Rectal smooth muscle tissue (tissue), 1 donor: ENCODE measurements around the gene SPINK4.

Experiments
- H3K27ac ChIP-seq: one replicate; pipeline ENCODE4 v1.7.0; 2013; ENCODE audit warnings: low read depth, low read length, inconsistent platforms
- H3K27me3 ChIP-seq: one replicate; pipeline ENCODE4 v1.7.0; 2013; ENCODE audit warnings: low read length; ENCODE audit not compliant: control insufficient read depth, insufficient read depth
- H3K36me3 ChIP-seq: one replicate; pipeline ENCODE4 v1.7.0; 2013; ENCODE audit warnings: low read length; ENCODE audit not compliant: control insufficient read depth, insufficient read depth
- H3K4me1 ChIP-seq: one replicate; pipeline ENCODE4 v1.7.0; 2013; ENCODE audit warnings: low read length; ENCODE audit not compliant: control insufficient read depth, insufficient read depth
- H3K4me3 ChIP-seq: one replicate; pipeline ENCODE4 v1.7.0; 2013; ENCODE audit warnings: low read length
- H3K9ac ChIP-seq: one replicate; pipeline ENCODE4 v1.7.0; 2013; ENCODE audit warnings: low read length

SPINK4 gene

GRCh38 chr9:33290247-33291030, 50.5 kb downstream of the SPINK4 start, which contains the start of gene NFX1:
Gene NFX1, plus strand, starts transcription at chr9:33290516. Its CDS starts 57 bp downstream, at chr9:33290573.
- Histone ChIP-seq H3K4me3 (peak within 1 kb of the TSS; percentile 96), H3K27ac (peak within 1 kb of the TSS; percentile 100), H3K36me3 (peaks cover 8% of the 10 kb centered on the region), H3K27me3 (no peaks in the 10 kb centered on the region), H3K9ac (peak within 1 kb of the TSS; percentile 99), H3K4me1 (peaks cover 7% of the 10 kb centered on the region)

DNA sequence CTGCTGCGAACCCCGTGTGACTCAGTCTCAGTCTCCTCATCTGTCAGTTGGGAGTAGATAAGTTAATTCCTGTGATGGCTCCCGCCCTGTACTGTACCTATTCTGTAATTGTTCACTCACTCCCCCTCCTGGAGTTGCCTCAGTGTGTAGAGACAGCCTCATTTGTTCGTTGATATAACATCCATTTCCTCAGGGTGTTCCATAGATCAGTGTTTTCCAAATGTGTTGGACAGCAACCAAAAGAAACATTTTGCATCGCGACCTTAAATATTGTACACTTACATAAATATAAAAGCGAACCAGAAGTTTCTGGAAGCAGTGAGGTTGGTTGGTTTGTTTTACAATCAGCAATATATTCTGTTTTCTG, 51.0 kb downstream of the SPINK4 start:
- H3K36me3 ChIP-seq = peaks cover 12% of the 10 kb centered on the region
- H3K27ac ChIP-seq = peak overlapping the region; percentile 100
- H3K27me3 ChIP-seq = no peaks in the 10 kb centered on the region
- H3K9ac ChIP-seq = peak overlapping the region; percentile 99
- H3K4me1 ChIP-seq = peaks cover 7% of the 10 kb centered on the region
- H3K4me3 ChIP-seq = peak overlapping the region; percentile 96

DNA sequence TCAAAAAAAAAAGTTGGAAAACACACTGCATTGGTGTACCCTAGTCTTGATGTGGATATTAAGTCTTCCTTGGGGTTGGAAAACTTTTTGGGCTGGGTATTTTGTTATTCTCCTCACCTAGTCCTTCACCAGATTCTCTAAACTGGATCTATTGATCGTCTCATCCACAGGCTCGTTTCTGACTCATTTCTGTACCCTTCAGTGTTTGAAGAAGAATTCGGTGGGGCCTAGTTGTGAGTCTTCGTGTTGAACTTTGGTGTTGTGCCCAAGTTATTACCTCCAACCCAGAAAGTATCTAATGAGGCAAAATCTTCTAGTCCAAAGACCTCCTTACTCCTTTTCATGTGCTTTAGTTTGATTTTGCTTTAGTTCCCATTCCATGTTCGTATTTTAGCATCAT, 51.9 kb downstream of the SPINK4 start:
- Histone ChIP-seq H3K9ac (no peak overlapping the region), H3K4me3 (no peak overlapping the region), H3K36me3 (peaks cover 15% of the 10 kb centered on the region), H3K4me1 (peaks cover 8% of the 10 kb centered on the region), H3K27ac (no peak overlapping the region), H3K27me3 (no peaks in the 10 kb centered on the region)

- Histone ChIP-seq H3K36me3 (peaks cover 23% of the 10 kb centered on the region), H3K27ac (no peak overlapping the region), H3K27me3 (no peaks in the 10 kb centered on the region), H3K4me1 (peaks cover 21% of the 10 kb centered on the region), H3K9ac (no peak overlapping the region), H3K4me3 (no peak overlapping the region)
These were observed 53.8 kb downstream of the SPINK4 start for GRCh38 chr9:33293782-33294181.

- no peak overlapping the region for H3K9ac ChIP-seq
- peaks cover 21% of the 10 kb centered on the region for H3K4me1 ChIP-seq
- H3K36me3 ChIP-seq = peaks cover 23% of the 10 kb centered on the region
These were observed 54.9 kb downstream of the SPINK4 start for GRCh38 chr9:33294670-33295432.

DNA sequence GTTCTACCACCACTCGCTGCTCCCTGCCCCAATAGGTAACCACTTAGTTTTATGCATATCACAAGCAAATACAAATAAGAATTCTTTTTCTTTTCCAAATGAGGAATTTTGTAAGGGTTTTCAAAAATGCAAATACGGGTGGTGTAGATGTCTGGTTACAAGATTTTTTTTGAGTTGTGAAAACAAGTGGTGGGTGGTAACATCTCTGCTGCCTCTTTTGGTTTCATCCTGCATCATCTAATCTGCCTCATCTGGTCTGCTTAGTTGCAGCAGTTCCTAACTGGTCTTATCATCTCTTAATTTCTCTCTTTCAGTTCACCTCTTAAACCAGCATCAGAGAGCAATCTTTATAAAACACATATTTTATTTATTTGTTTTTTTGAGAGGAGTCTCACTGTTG, 55.6 kb downstream of the SPINK4 start:
- Histone ChIP-seq H3K27ac (no peak overlapping the region), H3K27me3 (no peaks in the 10 kb centered on the region)

More at GRCh38 chr9:33294670-33295432, 54.9 kb downstream of the SPINK4 start:
- H3K4me3 ChIP-seq = no peak overlapping the region
- H3K27me3 ChIP-seq = no peaks in the 10 kb centered on the region
- no peak overlapping the region for H3K27ac ChIP-seq

GRCh38 chr9:33297432-33297831, 57.5 kb downstream of the SPINK4 start:
- Histone ChIP-seq H3K27me3 (no peaks in the 10 kb centered on the region), H3K27ac (no peak overlapping the region), H3K36me3 (peaks cover 25% of the 10 kb centered on the region), H3K4me3 (peak overlapping the region; percentile 23), H3K4me1 (peaks cover 13% of the 10 kb centered on the region), H3K9ac (no peak overlapping the region)

More for the DNA sequence above, 55.6 kb downstream of the SPINK4 start:
- no peak overlapping the region for H3K4me3 ChIP-seq
- peaks cover 21% of the 10 kb centered on the region for H3K4me1 ChIP-seq
- peaks cover 23% of the 10 kb centered on the region for H3K36me3 ChIP-seq
- no peak overlapping the region for H3K9ac ChIP-seq
